HG03135 (cell line): ENCODE data around the gene PRKD2.

ENCODE experiments used
- ATAC-seq: cut with Tn5 transposase; IDR thresholded peaks from one replicate; pipeline ENCODE4 v1.9.1; 2021; ENCODE audit warnings: mild to moderate bottlenecking, moderate library complexity; ENCODE audit not compliant: unreplicated experiment

The PRKD2 gene

DNA sequence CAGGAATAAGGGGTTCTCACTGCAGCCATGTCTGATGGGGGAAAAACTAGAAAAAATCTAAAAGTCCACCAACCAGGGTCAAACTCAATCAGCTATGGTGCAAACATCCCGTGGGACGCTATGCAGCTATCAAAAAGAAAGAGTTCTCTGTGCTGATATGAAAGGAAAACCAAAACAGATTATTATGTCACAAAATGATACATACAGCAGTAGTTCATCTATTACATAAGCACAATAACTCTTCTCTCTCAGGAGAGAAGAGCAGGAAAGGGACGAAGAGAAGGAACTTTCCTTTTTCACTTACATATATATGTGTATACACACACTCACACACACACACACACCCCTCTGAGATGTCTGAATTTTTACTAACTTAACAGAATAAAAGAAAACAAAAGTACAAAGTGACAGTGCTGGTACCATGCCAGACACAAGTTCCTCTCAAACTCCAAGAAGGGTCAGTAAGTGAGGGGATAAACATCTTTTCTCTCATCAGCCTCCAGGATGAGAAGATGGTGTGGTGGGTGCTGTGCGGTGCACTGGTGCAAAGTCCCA lies 26.1 kb upstream of the PRKD2 start:
- ATAC-seq: no peak

DNA sequence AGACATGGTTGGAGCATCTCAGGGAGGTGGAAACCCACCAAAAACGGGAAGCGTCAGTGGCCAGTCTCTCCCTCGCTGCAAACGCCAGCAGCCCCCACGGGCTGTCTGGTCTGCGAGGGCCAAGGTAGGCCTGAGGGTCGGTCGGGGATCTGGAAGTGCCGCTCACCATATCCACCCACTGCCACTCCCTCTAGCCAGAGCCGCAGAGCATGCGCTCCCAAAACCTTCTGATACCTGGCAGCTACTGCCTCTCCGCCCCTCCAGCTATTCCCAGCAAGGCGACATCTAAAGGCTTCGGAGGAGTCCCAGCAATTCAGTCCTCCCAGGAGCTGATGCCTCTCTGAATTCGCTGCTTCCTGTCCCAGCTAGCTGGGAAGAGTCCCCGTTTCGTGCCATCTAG lies 24.5 kb upstream of the PRKD2 start:
- no peak for ATAC-seq

DNA sequence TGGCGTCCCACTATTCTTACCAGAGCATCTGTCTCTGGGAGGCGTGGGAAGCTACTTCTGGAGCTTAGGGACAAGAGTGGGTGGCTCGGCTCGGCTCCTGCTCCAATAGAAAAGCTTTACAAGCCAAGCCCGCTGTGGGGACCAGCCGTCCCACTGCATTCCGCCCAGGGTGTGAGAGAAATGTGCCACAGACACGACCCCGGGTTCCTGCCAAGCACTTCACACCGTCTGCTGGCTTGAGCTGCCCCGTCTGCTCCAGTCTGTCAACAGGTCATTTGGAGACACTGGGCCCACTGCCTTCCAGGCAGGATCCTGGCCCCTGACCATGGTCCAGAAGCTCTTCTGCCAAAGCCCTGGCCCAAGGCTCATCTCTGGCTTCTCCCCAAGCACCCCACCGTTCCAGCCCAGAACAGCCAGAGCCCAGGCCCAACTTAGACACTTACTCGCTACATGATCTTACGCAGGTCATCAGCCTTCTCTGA lies 22.4 kb upstream of the PRKD2 start:
- no peak for ATAC-seq

DNA sequence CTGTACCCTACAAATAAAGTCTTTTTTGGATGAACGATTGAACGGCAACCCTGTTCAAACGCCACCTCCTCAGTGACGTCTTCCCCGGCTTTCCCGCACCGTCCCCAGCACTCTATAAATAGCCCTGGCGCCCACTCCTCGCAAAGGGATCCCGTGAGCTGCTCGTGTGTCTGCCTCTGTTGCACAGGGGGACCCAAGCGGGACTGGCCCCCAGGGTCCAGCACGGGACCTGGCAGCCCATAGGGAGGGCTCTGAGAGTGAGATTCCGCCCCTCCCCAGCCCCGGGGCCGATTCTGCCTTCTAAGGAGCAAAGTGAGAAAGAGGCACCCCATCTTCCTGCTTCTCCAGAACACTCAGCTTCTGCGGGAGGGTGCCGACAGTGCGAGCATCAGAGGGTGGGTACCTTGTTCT lies 20.9 kb upstream of the PRKD2 start:
- no peak for ATAC-seq

DNA sequence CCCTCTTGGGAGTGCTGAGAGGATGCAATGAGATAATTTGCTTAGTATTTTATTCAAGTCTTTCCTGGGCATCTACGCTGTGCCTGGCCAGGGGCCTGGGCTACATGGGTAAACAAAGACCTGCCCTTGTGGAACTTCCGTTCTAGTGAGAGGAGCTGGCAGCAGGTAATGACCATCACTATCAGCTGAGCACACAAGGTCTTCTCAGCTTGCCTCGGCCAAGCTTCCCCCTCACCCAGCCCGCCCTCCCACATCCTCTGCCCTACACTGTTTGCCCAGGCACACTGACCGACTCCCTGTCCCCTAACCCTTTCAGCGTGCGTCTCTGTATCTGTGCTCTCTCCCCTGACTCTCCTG lies 20.4 kb upstream of the PRKD2 start:
- no peak for ATAC-seq

DNA sequence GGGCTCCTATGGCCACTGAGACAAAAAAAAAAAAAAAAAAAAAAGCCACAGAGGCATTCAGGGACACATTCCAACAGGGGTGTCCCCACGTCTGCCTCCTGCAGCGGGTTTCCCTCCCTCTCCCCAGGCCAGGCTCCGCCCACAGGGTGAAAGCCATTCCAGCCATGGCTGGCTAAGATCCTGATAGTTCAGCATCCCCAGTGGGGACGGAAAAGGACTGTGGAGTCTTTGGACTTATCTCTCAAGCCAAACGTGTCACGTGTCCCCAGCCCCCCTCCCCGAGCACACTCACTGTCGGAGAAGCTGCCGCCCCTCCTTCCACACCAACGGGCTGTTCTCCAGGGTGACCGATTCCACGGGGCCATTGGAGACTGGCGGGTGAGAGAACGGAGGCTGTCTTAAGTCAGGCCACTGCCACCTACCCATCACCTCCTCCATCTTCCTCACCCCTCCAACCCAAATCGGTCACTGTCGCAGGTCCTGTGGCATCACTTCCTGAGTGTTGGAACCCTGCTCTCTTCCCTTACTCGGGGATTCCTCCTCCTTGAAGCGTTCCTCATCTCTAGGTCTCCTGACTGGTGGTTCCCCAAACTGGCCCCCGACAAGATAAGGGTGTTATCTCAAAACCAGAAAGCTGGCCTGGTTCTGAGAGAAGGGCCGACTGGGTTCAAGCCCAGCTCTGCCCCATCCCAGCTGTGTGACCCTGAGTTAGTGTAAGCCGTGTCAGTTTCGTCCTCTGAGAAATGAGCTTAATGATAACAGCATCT lies 19.8 kb upstream of the PRKD2 start:
- no peak for ATAC-seq

DNA sequence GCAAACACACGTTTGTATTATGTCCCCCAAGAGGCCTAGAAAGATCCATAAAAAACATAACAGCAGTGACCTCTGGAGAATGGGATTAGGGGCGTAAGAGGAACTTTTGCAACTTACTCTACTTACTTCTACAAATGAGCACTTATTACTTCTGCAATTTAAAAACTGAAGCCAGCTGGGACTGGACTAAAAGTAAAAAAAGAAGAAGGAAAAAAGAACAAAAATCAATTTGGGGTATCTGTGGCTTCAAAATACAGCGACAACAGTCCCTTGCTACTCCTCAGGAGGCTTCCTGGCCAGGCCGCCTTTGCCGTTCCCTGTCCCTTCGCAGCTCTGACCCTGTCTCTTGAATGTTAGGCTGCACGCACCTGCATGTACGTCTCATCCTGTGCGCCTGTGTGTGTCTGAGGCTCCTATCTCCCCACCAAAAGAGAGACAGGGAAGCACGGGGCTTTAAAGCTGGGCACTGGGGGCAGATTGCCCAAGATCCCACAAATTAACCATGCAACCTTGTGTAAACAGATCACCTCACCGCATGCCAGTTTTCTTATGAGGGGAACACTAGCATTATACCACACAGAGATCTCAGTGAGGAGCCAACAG lies 16.9 kb upstream of the PRKD2 start:
- ATAC-seq: no peak

DNA sequence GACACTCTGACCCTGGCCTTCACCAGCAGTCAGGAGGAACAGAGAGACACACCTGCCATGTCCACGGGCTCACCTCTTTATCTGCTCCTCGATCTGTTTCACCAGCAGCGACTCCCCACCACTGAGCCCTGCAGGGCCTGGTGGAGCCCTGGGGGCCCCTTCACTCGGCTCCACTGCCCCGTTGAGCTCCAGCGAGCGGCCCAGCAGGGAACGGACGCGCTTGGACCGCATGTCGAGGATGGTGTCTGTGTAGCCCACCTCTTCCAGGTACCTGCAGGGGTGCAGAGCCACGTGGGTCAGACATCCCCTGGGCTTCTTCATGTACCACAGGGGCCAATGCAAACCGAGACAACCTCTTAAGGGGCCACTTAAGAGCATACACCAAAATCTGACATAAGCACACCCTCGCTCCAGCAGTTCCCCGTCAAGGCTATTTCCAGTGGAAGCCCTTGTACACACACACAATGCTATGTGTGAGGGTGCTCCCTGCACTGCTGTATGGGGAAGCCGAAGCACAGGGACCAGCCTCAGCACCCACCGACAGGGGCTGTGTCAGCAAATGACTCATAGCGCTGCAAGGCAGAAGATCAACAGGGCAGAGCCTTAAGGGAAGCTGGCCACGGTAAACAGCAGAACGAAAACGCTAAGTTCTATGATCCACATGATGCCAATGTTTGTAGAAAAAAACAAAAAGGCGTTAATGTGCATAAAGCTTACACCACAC lies 16.2 kb upstream of the PRKD2 start:
- ATAC-seq: no peak

DNA sequence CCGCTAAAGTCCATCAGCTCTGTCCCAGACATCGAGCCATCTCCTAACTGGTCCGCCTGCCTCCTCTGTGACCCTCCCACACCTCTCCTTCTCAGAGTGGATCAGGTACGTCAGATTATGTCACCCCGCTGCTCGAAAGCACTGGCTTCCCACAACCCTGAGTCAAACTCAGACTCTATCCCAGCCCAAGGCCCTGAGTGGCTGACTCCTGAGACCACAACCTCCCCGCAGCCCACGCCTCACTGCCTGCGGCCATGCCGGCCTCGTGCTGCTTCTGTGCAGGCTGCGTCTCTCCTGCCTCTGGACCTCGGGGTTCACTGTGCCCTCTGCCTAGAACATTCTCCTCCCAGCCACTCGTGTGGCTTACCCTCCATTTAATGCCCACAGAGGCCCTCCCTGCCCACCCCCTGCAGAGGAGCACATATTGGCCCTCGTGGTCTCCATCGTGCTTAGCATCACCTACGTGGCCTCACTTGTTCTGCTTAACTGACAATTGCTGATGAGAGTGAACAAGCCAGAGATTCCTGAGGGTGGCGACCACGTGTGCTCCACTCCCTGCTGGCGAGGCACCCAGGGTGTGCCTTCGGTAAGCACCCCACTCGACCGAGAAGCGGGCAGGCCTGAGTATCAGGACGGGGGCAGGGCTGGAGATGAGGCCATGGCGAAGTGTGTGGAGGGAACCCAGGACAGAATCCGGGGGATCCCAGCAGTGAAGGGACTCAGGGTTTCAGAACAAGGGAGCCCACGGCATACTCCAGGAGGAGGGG lies 15.4 kb upstream of the PRKD2 start:
- no peak for ATAC-seq

DNA sequence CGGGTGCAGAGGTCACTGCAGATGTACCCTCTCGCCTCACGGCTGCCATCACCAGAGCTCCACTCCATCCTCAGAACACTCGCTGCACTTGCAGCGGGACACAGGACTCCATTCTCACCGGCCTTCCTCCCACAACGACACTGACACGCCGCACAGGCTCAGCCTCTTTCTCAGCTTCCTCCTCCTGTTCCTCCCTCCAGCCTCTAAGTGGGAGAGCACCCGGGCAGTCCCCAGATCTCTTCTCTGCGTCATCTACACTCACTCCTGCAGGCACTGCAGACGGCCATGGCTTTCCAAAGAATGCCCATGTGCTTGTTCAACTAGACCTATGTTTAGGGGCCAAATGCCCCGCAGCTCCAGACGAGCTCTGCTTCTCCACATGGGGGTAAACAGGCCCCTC lies 14.7 kb upstream of the PRKD2 start:
- no peak for ATAC-seq

DNA sequence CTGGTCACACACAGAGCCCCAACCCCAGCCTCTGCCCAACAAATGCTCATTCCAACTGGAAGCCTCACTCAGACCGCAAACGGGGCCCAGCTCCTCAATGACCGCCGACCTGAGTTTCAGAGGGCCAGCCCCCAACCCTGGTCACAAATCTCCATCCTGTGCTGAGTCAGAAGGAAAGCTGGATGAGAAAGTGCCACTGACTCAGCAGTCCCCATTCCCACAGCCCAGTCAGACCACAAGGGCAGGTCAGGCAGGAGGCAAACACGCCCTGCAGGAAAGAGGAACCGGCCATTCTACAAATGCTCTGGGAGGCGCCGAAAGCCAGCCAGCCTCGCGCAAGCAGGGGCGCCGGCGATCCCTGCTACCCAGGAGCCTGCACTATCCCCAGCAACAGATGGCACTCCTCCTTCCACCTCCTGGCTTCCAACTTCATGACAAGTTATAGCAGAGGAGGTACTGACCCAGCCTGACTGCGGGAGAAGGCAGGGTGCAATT lies 14.1 kb upstream of the PRKD2 start:
- ATAC-seq: no peak

DNA sequence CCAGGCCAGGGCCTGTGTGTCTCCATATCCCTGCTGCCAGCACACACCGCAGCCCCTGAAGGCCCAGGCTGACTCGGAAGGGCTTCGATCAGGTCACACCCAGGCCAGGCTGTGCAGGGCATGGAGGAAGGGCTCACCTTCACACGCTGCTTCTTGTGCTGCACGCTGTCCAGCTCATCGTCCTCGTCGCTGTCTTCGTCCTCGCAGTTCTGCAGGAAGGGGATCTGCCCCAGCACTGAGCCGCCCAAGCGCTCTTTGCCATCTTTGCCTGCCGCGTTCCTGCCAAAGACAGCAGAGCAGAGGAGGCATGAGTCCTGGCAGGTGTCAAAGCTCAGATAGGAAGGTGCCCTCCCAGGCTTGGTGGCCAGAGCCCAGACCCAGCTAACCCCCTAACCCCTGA lies 13.7 kb upstream of the PRKD2 start:
- no peak for ATAC-seq

DNA sequence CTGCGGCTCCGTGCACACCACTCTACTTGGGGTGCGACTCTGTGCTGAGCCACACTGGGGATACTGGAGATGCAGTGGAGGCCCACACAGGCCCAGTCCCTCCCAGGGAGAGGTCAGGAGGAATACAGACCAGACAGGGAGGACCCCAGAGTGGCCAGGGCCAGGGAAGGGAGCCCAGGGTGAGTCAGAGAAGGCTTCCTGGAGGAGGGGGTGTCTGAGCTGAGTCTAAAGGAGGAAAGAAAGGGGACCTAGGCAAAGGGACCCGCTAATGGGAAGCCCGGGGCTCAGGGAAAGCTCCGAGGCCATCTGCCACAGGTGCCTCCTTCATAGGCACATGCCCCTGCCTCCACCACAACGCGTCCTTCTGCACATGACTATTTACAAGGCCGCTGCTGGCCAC lies 13.3 kb upstream of the PRKD2 start:
- ATAC-seq: no peak

DNA sequence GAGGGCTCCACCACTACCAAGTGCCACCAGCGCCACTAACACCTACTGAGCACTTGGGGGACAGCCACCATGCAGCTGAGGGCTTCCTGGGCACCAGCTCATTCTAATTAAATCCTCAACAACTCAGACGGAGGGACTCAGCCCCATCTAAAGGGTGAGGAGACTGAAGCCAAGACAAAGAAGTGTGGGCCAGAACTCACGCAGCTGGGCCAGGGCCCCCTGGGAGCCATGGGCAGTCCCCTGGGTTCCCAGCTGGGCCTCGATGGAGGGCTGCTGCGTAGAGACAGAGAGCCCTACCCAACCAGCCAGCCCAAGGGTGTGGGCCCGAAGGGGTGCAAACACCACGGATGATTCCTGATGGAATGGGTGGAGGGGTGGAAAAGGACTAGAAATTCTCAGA lies 12.8 kb upstream of the PRKD2 start:
- no peak for ATAC-seq

DNA sequence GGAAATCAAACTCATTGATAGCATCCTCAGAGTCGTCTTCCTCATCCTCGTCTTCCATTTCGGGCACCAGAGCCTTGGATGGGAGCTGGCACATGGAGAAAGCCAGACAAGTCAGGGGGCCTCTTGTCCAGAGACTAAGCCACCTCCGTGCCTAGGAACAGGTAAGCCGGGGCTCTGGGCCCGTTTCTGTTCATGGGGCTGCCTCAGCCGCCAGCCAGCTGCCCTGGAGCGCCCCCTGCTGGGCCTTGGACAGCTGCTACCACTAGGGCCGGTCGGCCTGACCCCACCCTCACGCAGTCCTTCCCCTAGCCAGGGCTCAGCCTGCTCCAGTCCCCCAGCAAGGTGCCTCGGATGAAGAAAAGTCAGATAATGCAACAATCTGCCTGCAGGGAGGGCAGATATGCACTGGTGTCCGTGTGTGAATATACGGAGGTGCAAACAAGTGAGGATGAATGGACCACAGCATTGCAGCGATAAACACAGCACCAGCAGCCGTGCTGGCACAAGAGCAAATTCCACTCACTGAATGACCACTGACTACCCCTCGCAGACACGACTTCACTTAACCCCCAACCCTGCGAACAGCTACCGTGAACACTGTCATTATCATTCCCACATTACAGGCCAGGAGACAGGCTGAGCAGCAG lies 11.9 kb upstream of the PRKD2 start:
- ATAC-seq: no peak

DNA sequence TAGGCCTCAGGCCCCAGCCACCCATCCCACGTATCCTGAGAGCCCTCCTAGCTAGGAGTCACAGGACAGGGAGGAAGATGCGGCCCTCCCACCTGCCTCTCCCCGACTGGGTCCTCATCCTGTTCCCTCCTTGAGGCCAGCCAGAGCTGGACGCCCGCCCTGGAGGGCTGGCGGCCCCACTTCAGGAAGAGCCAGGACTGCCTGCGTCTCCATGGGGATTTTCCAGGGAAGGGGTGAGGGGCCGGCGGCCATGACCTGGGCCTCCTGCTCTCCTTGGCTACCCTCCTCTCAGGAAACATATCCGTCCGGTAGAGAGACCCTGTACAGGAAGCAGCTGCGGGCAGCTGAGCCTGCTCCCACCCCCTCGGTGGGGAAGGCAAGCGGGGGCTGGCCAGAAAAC lies 11.3 kb upstream of the PRKD2 start:
- ATAC-seq: no peak

DNA sequence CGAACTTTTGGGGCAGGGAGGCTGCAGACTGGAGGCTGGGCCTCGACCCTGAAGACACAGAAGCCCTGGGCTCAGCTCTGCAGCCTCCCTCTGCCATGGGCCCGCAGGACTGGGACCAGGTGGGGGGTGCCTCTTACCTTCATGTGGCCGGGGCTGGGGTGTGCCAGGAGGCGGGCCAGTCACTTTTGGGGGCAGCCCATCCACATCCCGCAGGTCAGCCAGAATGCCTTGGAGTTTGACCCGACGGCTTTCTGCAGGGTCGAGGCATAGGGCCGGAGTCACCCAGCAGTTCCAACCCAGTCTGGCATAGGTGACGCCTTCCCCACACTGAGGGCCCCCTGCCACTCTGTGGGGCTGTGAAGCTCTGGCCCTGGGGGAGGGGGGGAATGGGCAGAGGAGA lies 10.8 kb upstream of the PRKD2 start:
- ATAC-seq: no peak

DNA sequence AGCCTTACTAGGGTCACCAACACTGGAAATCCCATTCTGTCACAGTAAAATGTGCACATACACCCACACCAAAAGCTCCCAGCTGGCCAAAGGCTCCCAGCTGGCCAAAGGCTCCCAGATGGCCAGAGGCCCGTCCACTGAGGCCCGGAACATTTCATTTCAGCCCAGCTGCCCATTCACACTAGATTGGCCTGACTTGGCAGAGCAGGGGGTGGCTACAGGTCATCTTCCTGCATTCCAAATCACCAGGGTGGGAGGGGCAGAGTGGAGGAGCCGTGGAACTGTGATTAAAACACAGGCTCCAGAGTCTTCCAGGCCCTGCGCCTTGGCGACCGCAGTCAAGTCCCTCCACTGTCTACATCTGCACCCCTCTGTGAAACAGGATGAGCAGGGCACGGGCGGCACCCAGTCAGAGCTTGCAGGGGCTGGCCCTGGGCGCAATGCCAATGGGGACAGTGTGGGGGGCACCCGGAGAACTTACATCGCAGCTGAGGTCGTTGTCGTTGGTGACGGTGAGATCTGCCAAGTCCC lies 10.1 kb upstream of the PRKD2 start:
- ATAC-seq: no peak

DNA sequence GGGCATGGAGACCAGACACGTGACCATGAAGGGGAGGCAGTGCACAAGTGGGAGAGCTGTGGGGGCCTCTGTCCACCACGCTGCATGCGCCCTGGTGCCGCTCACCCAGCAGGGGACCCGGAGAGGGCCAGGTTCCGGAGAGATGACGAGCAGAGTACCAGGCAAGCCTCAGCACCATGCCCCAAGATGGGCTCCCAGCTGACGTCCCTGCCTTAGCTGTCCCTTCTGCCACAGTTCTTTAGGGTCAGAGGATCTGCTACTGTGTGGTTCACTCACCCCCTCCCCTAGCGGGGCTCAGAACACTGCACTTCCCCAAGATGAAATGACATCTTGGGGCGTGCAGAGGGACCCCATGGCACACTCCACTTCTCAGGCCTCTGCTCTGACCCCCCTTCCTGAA lies 9.6 kb upstream of the PRKD2 start:
- no peak for ATAC-seq

DNA sequence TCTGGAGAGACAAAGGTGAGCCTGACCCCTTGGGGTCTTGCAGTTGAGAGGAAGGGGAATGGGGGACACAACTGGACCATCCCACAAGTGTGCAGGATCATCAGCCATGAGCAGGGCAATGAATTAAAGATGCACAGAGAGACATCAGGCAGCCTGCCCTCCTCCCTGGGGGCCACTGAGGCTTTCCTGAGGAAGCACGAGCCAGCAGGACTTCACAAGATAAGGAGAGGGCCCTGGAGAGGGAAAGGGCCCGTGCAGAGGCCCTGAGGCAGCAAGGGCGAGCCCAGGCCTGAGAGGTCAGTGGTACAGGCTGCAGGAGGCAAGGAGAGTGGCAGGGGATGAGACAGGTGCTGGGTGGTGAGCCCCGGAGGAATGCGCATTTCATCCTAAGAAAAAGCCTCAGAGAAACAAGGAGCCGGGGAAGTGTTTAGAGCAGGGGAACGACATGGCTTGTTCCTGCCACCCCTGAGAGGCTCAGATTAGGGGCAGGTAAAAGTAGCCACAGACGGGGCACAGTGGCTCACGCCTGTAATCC lies 9.0 kb upstream of the PRKD2 start:
- ATAC-seq: no peak
